Trophoblast cell (in vitro differentiated cells and primary cell): ENCODE measurements around the gene CEACAM19.

ENCODE experiments used
- DNase-seq, 2 donors: peaks; one replicate each; pipeline ENCODE4 v3.0.0-alpha.2; 2016
- H2AFZ ChIP-seq: 2 replicates; pipeline ENCODE4 v1.6.1; 2013; ENCODE audit warnings: low read length, moderate library complexity, mild to moderate bottlenecking; ENCODE audit not compliant: insufficient read depth, poor library complexity
- H2AK5ac ChIP-seq: 2 replicates; pipeline ENCODE4 v1.6.1; 2013; ENCODE audit warnings: mild to moderate bottlenecking, low read length
- H2BK120ac ChIP-seq: 2 replicates; pipeline ENCODE4 v1.6.1; 2013; ENCODE audit warnings: low read length, mild to moderate bottlenecking, moderate library complexity; ENCODE audit not compliant: insufficient read depth, poor library complexity
- H2BK12ac ChIP-seq: 2 replicates; pipeline ENCODE4 v1.6.1; 2013; ENCODE audit warnings: mild to moderate bottlenecking, low read length, moderate library complexity
- H2BK5ac ChIP-seq: 2 replicates; pipeline ENCODE4 v1.6.1; 2013; ENCODE audit warnings: low read length, low read depth, moderate library complexity, mild to moderate bottlenecking; ENCODE audit not compliant: poor library complexity
- H3K14ac ChIP-seq: 2 replicates; pipeline ENCODE4 v1.6.1; 2013; ENCODE audit warnings: mild to moderate bottlenecking, low read length
- H3K18ac ChIP-seq: 2 replicates; pipeline ENCODE4 v1.6.1; 2013; ENCODE audit warnings: mild to moderate bottlenecking, low read length
- H3K23ac ChIP-seq: 2 replicates; pipeline ENCODE4 v1.6.1; 2013; ENCODE audit warnings: low read length
- H3K27ac ChIP-seq: 2 replicates; pipeline ENCODE4 v1.5.1; 2013; ENCODE audit warnings: low read depth, mild to moderate bottlenecking, inconsistent platforms, low read length, moderate library complexity
- H3K27me3 ChIP-seq: 2 replicates; pipeline ENCODE4 v1.6.1; 2013; ENCODE audit warnings: inconsistent platforms, mild to moderate bottlenecking, low read length, moderate library complexity; ENCODE audit not compliant: insufficient read depth
- H3K36me3 ChIP-seq, 2 experiments: 1 replicate in 1 of 2; 2 replicates in 1 of 2; pipeline ENCODE4 v1.6.1; 2013; ENCODE audit warnings: low read length in 2 of 2, mild to moderate bottlenecking in 2 of 2, moderate library complexity in 1 of 2; ENCODE audit not compliant: insufficient read depth in 2 of 2, control insufficient read depth in 1 of 2
- H3K4ac ChIP-seq: 2 replicates; pipeline ENCODE4 v1.6.1; 2013; ENCODE audit warnings: low read depth, mild to moderate bottlenecking, low read length, moderate library complexity
- H3K4me1 ChIP-seq, 2 experiments: 1 replicate in 1 of 2; 2 replicates in 1 of 2; pipeline ENCODE4 v1.6.1; 2013; ENCODE audit warnings: low read length in 2 of 2, mild to moderate bottlenecking in 2 of 2, moderate library complexity in 1 of 2; ENCODE audit not compliant: insufficient read depth in 2 of 2, control insufficient read depth in 1 of 2
- H3K4me2 ChIP-seq: 2 replicates; pipeline ENCODE4 v1.6.1; 2013; ENCODE audit warnings: inconsistent platforms, mild to moderate bottlenecking, low read length, moderate library complexity
- H3K4me3 ChIP-seq: 2 replicates; pipeline ENCODE4 v1.5.1; 2013; ENCODE audit warnings: mild to moderate bottlenecking, low read depth, low read length, inconsistent platforms
- H3K79me1 ChIP-seq: one replicate; pipeline ENCODE4 v1.6.1; 2013; ENCODE audit warnings: low read length
- H3K79me2 ChIP-seq: 2 replicates; pipeline ENCODE4 v1.6.1; 2013; ENCODE audit warnings: low read length, mild to moderate bottlenecking; ENCODE audit not compliant: control insufficient read depth, insufficient read depth, poor library complexity
- H3K9ac ChIP-seq: 2 replicates; pipeline ENCODE4 v1.6.1; 2013; ENCODE audit warnings: mild to moderate bottlenecking, low read length
- H3K9me3 ChIP-seq: 2 replicates; pipeline ENCODE4 v1.6.1; 2013; ENCODE audit warnings: low read depth, mild to moderate bottlenecking, control low read depth, inconsistent platforms, low read length; ENCODE audit not compliant: insufficient read depth
- H4K12ac ChIP-seq: 2 replicates; pipeline ENCODE4 v1.6.1; 2013; ENCODE audit warnings: low read depth, mild to moderate bottlenecking, low read length, moderate library complexity
- H4K8ac ChIP-seq: 2 replicates; pipeline ENCODE4 v1.6.1; 2013; ENCODE audit warnings: low read depth, mild to moderate bottlenecking, low read length, moderate library complexity
- H4K91ac ChIP-seq: one replicate; pipeline ENCODE4 v1.6.1; 2013; ENCODE audit warnings: low read depth, mild to moderate bottlenecking, low read length, moderate library complexity
- WGBS: extraction: QIAGEN DNeasy Blood & Tissue Kit; methylation state at CpG from one replicate; pipeline ENCODE4 v1.1.7; 2013; ENCODE audit warnings: missing lambda C conversion rate; ENCODE audit not compliant: insufficient read length, insufficient coverage; ENCODE audit errors: extremely low coverage; 5-methylcytosine and 5-hydroxymethylcytosine counted together

Gene CEACAM19

GRCh38 chr19:44646049-44646416 lies 25.2 kb upstream of the CEACAM19 start:
- WGBS, result no CpG with 5 or more reads among the region's 3 CpGs
- no peak for DNase-seq

DNA sequence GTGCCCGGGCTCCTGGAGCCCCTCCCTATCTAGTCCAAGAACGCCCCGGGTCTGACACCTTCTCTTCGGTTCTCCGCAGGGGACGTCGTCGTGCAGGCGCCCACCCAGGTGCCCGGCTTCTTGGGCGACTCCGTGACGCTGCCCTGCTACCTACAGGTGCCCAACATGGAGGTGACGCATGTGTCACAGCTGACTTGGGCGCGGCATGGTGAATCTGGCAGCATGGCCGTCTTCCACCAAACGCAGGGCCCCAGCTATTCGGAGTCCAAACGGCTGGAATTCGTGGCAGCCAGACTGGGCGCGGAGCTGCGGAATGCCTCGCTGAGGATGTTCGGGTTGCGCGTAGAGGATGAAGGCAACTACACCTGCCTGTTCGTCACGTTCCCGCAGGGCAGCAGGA lies 24.1 kb upstream of the CEACAM19 start:
- H3K27ac ChIP-seq, result no peak overlapping the region
- DNase-seq, result peak; percentile 85 to 87
- H3K14ac ChIP-seq, result no peak overlapping the region
- H4K91ac ChIP-seq, result no peak overlapping the region
- no CpG with 5 or more reads among the region's 31 CpGs for WGBS
- no peak overlapping the region for H2BK5ac ChIP-seq
- H2AFZ ChIP-seq, result peak overlapping the region; percentile 12
- no peak overlapping the region for H2BK120ac ChIP-seq
- no peak overlapping the region for H4K8ac ChIP-seq
- H4K12ac ChIP-seq, result no peak overlapping the region
- no peak overlapping the region for H3K23ac ChIP-seq
- peaks cover 10% of the 10 kb centered on the region for H3K79me1 ChIP-seq
- H3K4me1 ChIP-seq, result peaks cover 6 to 8% of the 10 kb centered on the region in 2 experiments
- no peak overlapping the region for H3K4me3 ChIP-seq
- H3K9me3 ChIP-seq, result no peaks in the 10 kb centered on the region
- H3K9ac ChIP-seq, result no peak overlapping the region
- H2AK5ac ChIP-seq, result no peak overlapping the region
- H3K36me3 ChIP-seq, result peaks cover 42 to 43% of the 10 kb centered on the region in 2 experiments
- H2BK12ac ChIP-seq, result no peak overlapping the region
- peaks cover 6% of the 10 kb centered on the region for H3K79me2 ChIP-seq
- H3K4ac ChIP-seq, result no peak overlapping the region
- no peaks in the 10 kb centered on the region for H3K27me3 ChIP-seq
- H3K18ac ChIP-seq, result no peak overlapping the region
- H3K4me2 ChIP-seq, result no peak overlapping the region

More at GRCh38 chr19:44646049-44646416, 25.2 kb upstream of the CEACAM19 start:
- no peak overlapping the region for H4K8ac ChIP-seq
- H3K14ac ChIP-seq, result no peak overlapping the region
- peaks cover 35 to 36% of the 10 kb centered on the region in 2 experiments for H3K36me3 ChIP-seq
- H3K4me3 ChIP-seq, result no peak overlapping the region
- H3K9me3 ChIP-seq, result no peaks in the 10 kb centered on the region
- H3K27me3 ChIP-seq, result no peaks in the 10 kb centered on the region
- peaks cover 6% of the 10 kb centered on the region for H3K79me2 ChIP-seq
- H3K9ac ChIP-seq, result no peak overlapping the region
- H2BK5ac ChIP-seq, result no peak overlapping the region
- no peak overlapping the region for H3K4me2 ChIP-seq
- peaks cover 6 to 8% of the 10 kb centered on the region in 2 experiments for H3K4me1 ChIP-seq
- H2BK120ac ChIP-seq, result no peak overlapping the region
- no peak overlapping the region for H3K23ac ChIP-seq
- no peak overlapping the region for H4K12ac ChIP-seq
- peaks cover 10% of the 10 kb centered on the region for H3K79me1 ChIP-seq
- no peak overlapping the region for H2AK5ac ChIP-seq
- H3K4ac ChIP-seq, result no peak overlapping the region
- H3K18ac ChIP-seq, result no peak overlapping the region
- H4K91ac ChIP-seq, result no peak overlapping the region
- H2AFZ ChIP-seq, result no peak overlapping the region
- no peak overlapping the region for H3K27ac ChIP-seq
- H2BK12ac ChIP-seq, result no peak overlapping the region

DNA sequence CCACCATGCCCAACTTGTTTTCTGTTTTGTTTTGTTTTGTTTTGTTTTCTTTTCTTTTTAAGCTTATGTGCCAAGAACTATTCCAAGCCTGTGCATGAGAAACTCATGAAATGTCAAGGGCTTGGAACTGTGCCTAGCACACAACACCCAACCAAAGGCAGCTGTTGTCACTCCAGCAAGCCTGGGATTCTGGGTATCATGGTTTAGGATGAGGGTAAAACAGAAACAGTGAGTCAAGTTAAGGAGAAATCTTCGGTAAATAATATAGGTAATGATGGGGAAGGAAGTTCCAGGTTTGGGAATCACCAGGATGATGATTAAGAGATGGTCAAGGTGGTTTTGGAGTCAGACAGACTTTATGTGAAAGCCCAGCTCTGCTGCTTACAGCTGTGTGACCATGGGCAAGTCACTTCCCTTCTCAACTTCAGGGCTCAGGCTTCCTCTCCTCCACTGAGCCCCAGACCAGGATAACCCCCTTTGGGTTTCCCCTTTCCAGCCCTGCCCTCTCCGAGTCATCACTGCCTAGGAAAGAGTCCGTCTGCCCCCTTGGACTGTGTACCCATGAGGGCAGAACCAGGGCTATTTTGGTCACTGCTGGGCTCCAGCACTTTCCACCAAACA lies 22.5 kb upstream of the CEACAM19 start:
- Histone ChIP-seq H2AFZ (no peak overlapping the region), H3K4ac (no peak overlapping the region), H3K27ac (no peak overlapping the region), H2BK120ac (no peak overlapping the region), H3K14ac (no peak overlapping the region), H3K9me3 (no peaks in the 10 kb centered on the region), H3K9ac (no peak overlapping the region), H2BK12ac (no peak overlapping the region), H3K4me2 (no peak overlapping the region), H3K36me3 (peaks cover 55 to 57% of the 10 kb centered on the region in 2 experiments), H3K4me1 (peaks cover 2 to 4% of the 10 kb centered on the region in 2 experiments), H3K23ac (no peak overlapping the region), H2AK5ac (no peak overlapping the region), H3K79me1 (peaks cover 6% of the 10 kb centered on the region), H2BK5ac (no peak overlapping the region), H4K91ac (no peak overlapping the region), H4K8ac (no peak overlapping the region), H3K18ac (no peak overlapping the region), H3K79me2 (peaks cover 3% of the 10 kb centered on the region), H3K4me3 (no peak overlapping the region), H3K27me3 (no peaks in the 10 kb centered on the region), H4K12ac (no peak overlapping the region)
- WGBS, result 100% methylated on average over 1 of the region's 3 CpGs
- peak in 1 of 2 donors; percentile 73 for DNase-seq

DNA sequence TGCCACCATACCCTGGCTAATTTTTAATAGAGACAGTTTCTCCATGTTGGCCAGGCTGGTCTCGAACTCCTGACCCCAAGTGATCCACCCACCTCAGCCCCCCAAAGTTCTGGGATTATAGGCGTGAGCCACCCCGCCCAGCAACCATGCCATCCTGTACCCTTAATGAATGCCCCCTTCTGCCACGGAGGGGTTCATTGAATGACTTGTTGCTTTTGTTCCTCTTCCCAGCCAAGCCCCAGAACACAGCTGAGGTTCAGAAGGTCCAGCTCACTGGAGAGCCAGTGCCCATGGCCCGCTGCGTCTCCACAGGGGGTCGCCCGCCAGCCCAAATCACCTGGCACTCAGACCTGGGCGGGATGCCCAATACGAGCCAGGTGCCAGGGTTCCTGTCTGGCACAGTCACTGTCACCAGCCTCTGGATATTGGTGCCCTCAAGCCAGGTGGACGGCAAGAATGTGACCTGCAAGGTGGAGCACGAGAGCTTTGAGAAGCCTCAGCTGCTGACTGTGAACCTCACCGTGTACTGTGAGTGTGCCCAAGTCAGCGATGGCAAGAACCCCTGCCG lies 21.6 kb upstream of the CEACAM19 start:
- H2AK5ac ChIP-seq, result no peak overlapping the region
- H3K4ac ChIP-seq, result no peak overlapping the region
- H4K8ac ChIP-seq, result no peak overlapping the region
- no peak overlapping the region for H3K4me3 ChIP-seq
- H2BK12ac ChIP-seq, result no peak overlapping the region
- H3K23ac ChIP-seq, result no peak overlapping the region
- peaks cover 61 to 62% of the 10 kb centered on the region in 2 experiments for H3K36me3 ChIP-seq
- no peak overlapping the region for H4K12ac ChIP-seq
- H2BK120ac ChIP-seq, result no peak overlapping the region
- H3K79me1 ChIP-seq, result no peaks in the 10 kb centered on the region
- no peak overlapping the region for H3K18ac ChIP-seq
- no peak overlapping the region for H4K91ac ChIP-seq
- no peaks in the 10 kb centered on the region for H3K79me2 ChIP-seq
- H3K14ac ChIP-seq, result no peak overlapping the region
- H2BK5ac ChIP-seq, result no peak overlapping the region
- WGBS, result no CpG with 5 or more reads among the region's 15 CpGs
- H3K9me3 ChIP-seq, result no peaks in the 10 kb centered on the region
- H3K4me2 ChIP-seq, result no peak overlapping the region
- H3K9ac ChIP-seq, result no peak overlapping the region
- H3K27ac ChIP-seq, result no peak overlapping the region
- H3K4me1 ChIP-seq, result peaks cover 0 to 3% of the 10 kb centered on the region in 2 experiments
- H2AFZ ChIP-seq, result no peak overlapping the region
- no peak for DNase-seq
- no peaks in the 10 kb centered on the region for H3K27me3 ChIP-seq
